NT2/D1 (cell line): Measurements from ENCODE around the gene NUMB.
A peak's percentile ranks its signal among the peaks of the same experiment; 100 is the strongest.

Source experiments
- DNase-seq: peaks from one replicate; pipeline ENCODE4 v3.0.0-alpha.2; 2011; ENCODE audit warnings: low read depth, low spot score
- H3K27me3 ChIP-seq: 2 replicates; pipeline ENCODE4 v1.6.0; 2011; ENCODE audit warnings: mild to moderate bottlenecking; ENCODE audit not compliant: insufficient read length, insufficient read depth
- H3K36me3 ChIP-seq: 2 replicates; pipeline ENCODE4 v1.6.1; 2011; ENCODE audit warnings: mild to moderate bottlenecking, low read length, mixed read lengths; ENCODE audit not compliant: insufficient read depth, insufficient read length
- H3K4me1 ChIP-seq: 2 replicates; pipeline ENCODE4 v1.5.1; 2011; ENCODE audit not compliant: insufficient read depth, insufficient read length
- H3K4me3 ChIP-seq: 2 replicates; pipeline ENCODE4 v1.5.1; 2011; ENCODE audit warnings: low read depth; ENCODE audit not compliant: insufficient read length
- H3K9ac ChIP-seq: 2 replicates; pipeline ENCODE4 v1.6.0; 2011; ENCODE audit warnings: low read depth; ENCODE audit not compliant: insufficient read length
- H3K9me3 ChIP-seq: 2 replicates; pipeline ENCODE4 v1.5.1; 2011; ENCODE audit warnings: mild to moderate bottlenecking, low read length; ENCODE audit not compliant: insufficient read depth
- SUZ12 ChIP-seq: IDR thresholded peaks from 2 replicates; pipeline ENCODE4 v1.6.1; 2011; ENCODE audit not compliant: insufficient read length, insufficient read depth; ENCODE audit errors: extremely low read depth
- YY1 ChIP-seq: IDR thresholded peaks from 2 replicates; pipeline ENCODE4 v1.6.1; 2011; ENCODE audit not compliant: insufficient read length, insufficient read depth
- ZNF274 ChIP-seq: IDR thresholded peaks from 2 replicates; pipeline ENCODE4 v1.6.1; 2011; ENCODE audit warnings: mild to moderate bottlenecking, low read depth, low read length

NUMB gene

DNA sequence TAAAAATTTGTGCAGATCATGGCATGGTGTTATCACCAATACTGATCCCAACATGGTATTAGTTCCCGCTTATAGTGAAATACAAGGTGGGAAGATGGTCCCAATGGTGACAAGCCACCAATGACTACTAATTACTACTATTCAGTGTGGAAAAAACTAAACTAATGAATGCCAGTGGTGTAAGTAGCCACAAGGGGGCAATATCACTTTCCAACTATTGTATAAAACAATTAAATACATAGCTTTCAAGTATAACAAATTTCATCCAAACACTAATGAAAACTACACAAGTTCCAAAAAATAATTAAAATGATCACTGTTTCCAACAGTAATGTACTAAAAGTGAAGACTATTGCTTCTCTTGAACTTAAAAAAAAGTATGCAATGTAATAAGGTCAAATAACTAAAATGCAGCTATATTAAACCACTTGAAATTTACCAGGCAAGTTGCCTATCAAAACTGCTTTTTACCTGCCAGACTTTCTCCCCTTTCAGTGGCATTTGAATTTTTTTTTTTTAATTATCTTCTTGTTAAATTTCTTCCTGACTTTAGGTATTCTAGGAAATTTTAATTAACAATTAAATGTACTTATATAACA, 163.0 kb downstream of the NUMB start:
- no peaks in the 10 kb centered on the region for H3K27me3 ChIP-seq
- no peak for DNase-seq
- H3K4me3 ChIP-seq: no peak overlapping the region
- H3K9ac ChIP-seq: no peak overlapping the region
- H3K9me3 ChIP-seq: no peaks in the 10 kb centered on the region
- no peaks in the 10 kb centered on the region for H3K4me1 ChIP-seq
- H3K36me3 ChIP-seq: peaks cover 7% of the 10 kb centered on the region
- no peak for TF ChIP-seq YY1
- no peak for TF ChIP-seq ZNF274
- TF ChIP-seq SUZ12: no peak

DNA sequence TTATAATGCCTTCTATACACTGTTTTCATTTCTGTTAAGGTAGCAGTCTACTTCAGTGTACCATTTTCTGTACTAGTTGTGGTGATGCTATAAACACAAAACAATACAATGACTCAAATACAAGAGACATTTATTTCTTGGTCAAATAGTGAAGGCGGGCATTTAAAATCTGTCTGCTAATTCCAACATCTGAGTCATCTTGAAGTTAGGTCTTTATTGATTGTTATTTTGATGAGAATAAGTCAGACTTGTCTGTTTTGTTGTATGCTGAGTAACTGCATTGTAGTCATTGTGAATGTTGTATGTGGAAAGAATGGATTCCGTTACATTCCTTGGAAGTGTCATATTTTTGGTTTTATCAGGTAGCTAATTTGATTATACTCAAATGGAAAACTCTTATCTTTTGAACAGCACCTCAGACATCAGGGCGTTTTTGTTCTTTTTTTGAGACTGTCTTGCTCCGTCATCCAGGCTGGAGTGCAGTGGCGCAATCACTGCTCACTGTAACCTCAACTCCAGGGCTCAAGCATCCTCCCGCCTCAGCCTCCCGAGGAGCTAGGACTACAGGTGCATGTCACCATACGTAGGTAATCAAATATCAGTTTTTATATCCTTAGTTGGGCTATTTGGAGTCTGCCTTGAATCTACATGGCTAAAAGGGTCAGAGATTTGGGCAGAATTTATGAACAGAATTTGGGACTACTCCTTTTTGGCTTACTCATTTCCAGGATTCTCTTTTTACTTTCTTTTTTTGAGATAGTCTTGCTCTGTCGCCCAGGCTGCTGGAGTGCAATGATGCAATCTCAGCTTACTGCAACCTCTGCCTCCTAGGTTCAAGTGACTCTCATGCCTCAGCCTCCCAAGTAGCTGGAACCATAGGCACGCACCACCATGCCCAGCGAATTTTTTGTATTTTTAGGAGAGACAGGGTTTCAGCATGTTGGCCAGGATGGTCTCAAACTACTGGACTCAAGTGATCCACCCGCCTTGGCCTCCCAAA, 164.3 kb downstream of the NUMB start:
- peaks cover 7% of the 10 kb centered on the region for H3K36me3 ChIP-seq
- no peaks in the 10 kb centered on the region for H3K9me3 ChIP-seq
- H3K9ac ChIP-seq: no peak overlapping the region
- H3K27me3 ChIP-seq: no peaks in the 10 kb centered on the region
- no peak for TF ChIP-seq SUZ12
- TF ChIP-seq YY1: no peak
- TF ChIP-seq ZNF274: no peak
- DNase-seq: no peak
- no peaks in the 10 kb centered on the region for H3K4me1 ChIP-seq
- no peak overlapping the region for H3K4me3 ChIP-seq

- DNase-seq: no peak
- Histone ChIP-seq H3K9me3 (no peaks in the 10 kb centered on the region), H3K27me3 (no peaks in the 10 kb centered on the region), H3K36me3 (peaks cover 16% of the 10 kb centered on the region), H3K4me3 (no peak overlapping the region), H3K4me1 (no peaks in the 10 kb centered on the region), H3K9ac (no peak overlapping the region)
- TF ChIP-seq YY1: no peak
- no peak for TF ChIP-seq ZNF274
- no peak for TF ChIP-seq SUZ12
Measured at GRCh38 chr14:73290279-73290678, 168.1 kb downstream of the NUMB start.

DNA sequence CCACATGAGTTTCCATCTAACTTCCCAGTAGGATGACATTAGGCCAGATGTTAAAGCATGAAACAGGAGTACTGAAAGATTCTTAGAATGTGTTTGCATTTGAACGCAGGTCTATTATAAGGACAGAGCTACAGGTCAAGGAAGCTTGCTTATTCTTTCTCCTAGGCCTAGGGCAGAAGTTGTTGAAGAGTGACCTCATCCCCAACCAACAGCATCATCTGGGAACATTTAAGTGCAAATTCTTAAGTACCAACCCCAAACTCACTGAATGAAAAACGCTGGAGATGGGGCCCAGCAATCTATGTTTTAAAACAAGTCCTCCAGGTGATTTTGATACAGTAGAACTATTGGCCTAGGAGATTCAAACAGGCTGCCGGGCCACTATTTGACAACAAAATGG, 168.6 kb downstream of the NUMB start:
- peak; percentile 46 for DNase-seq
- TF ChIP-seq ZNF274: no peak
- TF ChIP-seq YY1: no peak
- TF ChIP-seq SUZ12: no peak
- no peak overlapping the region for H3K9ac ChIP-seq

GRCh38 chr14:73289308-73289707, 169.0 kb downstream of the NUMB start:
- Histone ChIP-seq H3K9ac (no peak overlapping the region), H3K27me3 (no peaks in the 10 kb centered on the region), H3K4me3 (no peak overlapping the region), H3K4me1 (peaks cover 1% of the 10 kb centered on the region), H3K9me3 (no peaks in the 10 kb centered on the region), H3K36me3 (peaks cover 21% of the 10 kb centered on the region)
- TF ChIP-seq ZNF274: no peak
- DNase-seq: no peak

More for the DNA sequence above, 168.6 kb downstream of the NUMB start:
- Histone ChIP-seq H3K4me1 (no peaks in the 10 kb centered on the region), H3K36me3 (peaks cover 20% of the 10 kb centered on the region), H3K27me3 (no peaks in the 10 kb centered on the region), H3K9me3 (no peaks in the 10 kb centered on the region), H3K4me3 (no peak overlapping the region)

DNA sequence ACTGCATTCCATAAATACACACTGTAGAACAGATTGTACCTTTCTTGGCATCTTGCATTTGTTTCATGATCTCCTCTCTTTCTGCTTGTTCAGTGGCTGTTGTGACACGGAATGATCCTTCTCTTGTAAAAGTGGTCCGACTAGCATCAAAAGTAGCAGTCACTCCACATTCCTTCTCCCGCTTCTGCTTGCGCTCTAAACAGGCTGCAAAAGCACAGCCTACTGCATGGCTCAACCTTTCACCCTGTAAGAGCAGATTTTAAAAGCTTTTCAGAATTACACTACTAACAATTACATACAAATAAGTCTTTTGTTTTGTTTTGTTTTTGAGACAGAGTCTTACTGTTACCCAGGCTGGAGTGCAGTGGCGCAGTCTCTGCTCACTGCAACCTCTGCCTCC, 171.3 kb downstream of the NUMB start:
- peaks cover 32% of the 10 kb centered on the region for H3K36me3 ChIP-seq
- no peak for DNase-seq
- H3K4me3 ChIP-seq: no peak overlapping the region
- no peaks in the 10 kb centered on the region for H3K9me3 ChIP-seq
- no peak overlapping the region for H3K9ac ChIP-seq
- TF ChIP-seq YY1: no peak
- peaks cover 4% of the 10 kb centered on the region for H3K4me1 ChIP-seq
- H3K27me3 ChIP-seq: no peaks in the 10 kb centered on the region

DNA sequence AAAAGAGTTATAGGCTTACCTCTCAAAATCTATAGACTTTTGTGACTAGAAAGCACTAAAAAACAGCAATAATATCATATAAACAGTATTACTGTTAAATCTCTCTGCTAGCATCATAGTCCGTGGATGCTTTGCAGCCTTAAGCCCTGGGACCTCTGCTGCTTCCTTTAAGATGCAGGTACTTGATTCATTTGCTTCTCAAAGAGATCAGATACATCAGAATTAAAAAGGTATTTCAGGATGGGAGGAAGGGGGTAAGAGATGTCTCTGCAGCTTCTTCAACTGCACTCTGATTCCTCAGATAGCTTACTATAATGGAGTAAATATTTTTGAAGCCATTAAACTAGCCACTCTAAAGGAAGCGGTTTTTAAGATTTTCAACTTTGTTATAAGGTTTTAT, 171.7 kb downstream of the NUMB start:
- Histone ChIP-seq H3K4me3 (no peak overlapping the region), H3K27me3 (no peaks in the 10 kb centered on the region), H3K9me3 (no peaks in the 10 kb centered on the region), H3K4me1 (peaks cover 4% of the 10 kb centered on the region), H3K36me3 (peaks cover 33% of the 10 kb centered on the region), H3K9ac (no peak overlapping the region)
- TF ChIP-seq SUZ12 (no peak), ZNF274 (no peak), YY1 (no peak)
- DNase-seq: no peak
